Hematopoietic multipotent progenitor cell treated with erythropoietin and hydrocortisone succinate and interleukin-3 and kit ligand, for 8 days (in vitro differentiated cells): Measurements from ENCODE around the gene PYM1.

Experiments used
- DNase-seq: peaks from one replicate; pipeline ENCODE4 v3.0.0-alpha.2; 2015

Gene PYM1

GRCh38 chr12:55927588-55928502 is at the start of gene PYM1:
Gene PYM1, minus strand, starts transcription at chr12:55927894. Its CDS starts 133 bp downstream, at chr12:55927761.
- DNase-seq: peak; percentile 98

- peak; percentile 59 for DNase-seq
Observed at GRCh38 chr12:55974308-55974730, 46.6 kb upstream of the PYM1 start.

GRCh38 chr12:55973599-55974307 is 46.1 kb upstream of the PYM1 start, which contains the start of gene RAB5B:
Gene RAB5B, plus strand, starts transcription at chr12:55974078. Its CDS starts 12,883 bp downstream, at chr12:55986961.
- peak; percentile 100 for DNase-seq

GRCh38 chr12:55972911-55973598 is 45.4 kb upstream of the PYM1 start:
- peak; percentile 57 for DNase-seq

- DNase-seq: no peak
Observed at GRCh38 chr12:55972456-55972855, 44.8 kb upstream of the PYM1 start.

GRCh38 chr12:55972042-55972441 is 44.3 kb upstream of the PYM1 start:
- peak; percentile 65 for DNase-seq

GRCh38 chr12:55970775-55971174 is 43.1 kb upstream of the PYM1 start:
- no peak for DNase-seq

GRCh38 chr12:55969356-55969755 is 41.7 kb upstream of the PYM1 start:
- DNase-seq: no peak

- DNase-seq: peak; percentile 90
Observed at GRCh38 chr12:55966408-55967281, 39.0 kb upstream of the PYM1 start, which contains the start of gene CDK2. Gene CDK2, plus strand, starts transcription at chr12:55966830. Its CDS starts 179 bp downstream, at chr12:55967009.

GRCh38 chr12:55965941-55966407 is 38.3 kb upstream of the PYM1 start, which contains the start of gene PMEL:
Gene PMEL, minus strand, starts transcription at chr12:55966042. Its CDS starts 31 bp downstream, at chr12:55966011.
- DNase-seq: peak; percentile 32

GRCh38 chr12:55965240-55965639 is 37.5 kb upstream of the PYM1 start:
- no peak for DNase-seq

- no peak for DNase-seq
Observed at GRCh38 chr12:55963760-55964159, 36.1 kb upstream of the PYM1 start.

- no peak for DNase-seq
Observed at GRCh38 chr12:55957106-55957859, 29.6 kb upstream of the PYM1 start.

GRCh38 chr12:55955800-55956508 is 28.3 kb upstream of the PYM1 start:
- DNase-seq: peak; percentile 73

- DNase-seq: peak; percentile 59
Observed at GRCh38 chr12:55955344-55955743, 27.6 kb upstream of the PYM1 start.

GRCh38 chr12:55946553-55946952 is 18.9 kb upstream of the PYM1 start:
- no peak for DNase-seq

GRCh38 chr12:55942577-55943136 is 15.0 kb upstream of the PYM1 start:
- DNase-seq: no peak

GRCh38 chr12:55942055-55942454 is 14.4 kb upstream of the PYM1 start:
- no peak for DNase-seq

GRCh38 chr12:55940065-55940732 is 12.5 kb upstream of the PYM1 start:
- DNase-seq: peak; percentile 88
